AG09309 (cell line): ENCODE results near the gene RING1.

Experiments used
- DNase-seq: peaks from one replicate; pipeline ENCODE4 v3.0.0-alpha.2; 2010; ENCODE audit warnings: low read depth
- H3K4me3 ChIP-seq: 2 replicates; pipeline ENCODE4 v1.5.1; 2011; ENCODE audit warnings: mild to moderate bottlenecking, low read depth, low read length, moderate library complexity; ENCODE audit not compliant: control insufficient read depth
- CTCF ChIP-seq: IDR thresholded peaks from 2 replicates; pipeline ENCODE4 v1.5.1; 2011; ENCODE audit warnings: mild to moderate bottlenecking, low read depth, low read length, inconsistent platforms; ENCODE audit not compliant: insufficient read depth, control insufficient read depth; ENCODE audit errors: missing control alignments

RING1 gene

GRCh38 chr6:33193619-33194018 is 14.7 kb upstream of the RING1 start:
- DNase-seq = no peak
- no peak for TF ChIP-seq CTCF
- H3K4me3 ChIP-seq = no peak overlapping the region

- H3K4me3 ChIP-seq = no peak overlapping the region
- no peak for DNase-seq
- no peak for TF ChIP-seq CTCF
These were observed 13.8 kb upstream of the RING1 start for GRCh38 chr6:33194431-33194979.

- TF ChIP-seq CTCF = no peak
- no peak overlapping the region for H3K4me3 ChIP-seq
- no peak for DNase-seq
These were observed 12.8 kb upstream of the RING1 start for GRCh38 chr6:33195304-33196165.

- peak; percentile 33 for DNase-seq
These were observed 10.8 kb upstream of the RING1 start for GRCh38 chr6:33197431-33198048.

GRCh38 chr6:33198159-33198852 is 10.0 kb upstream of the RING1 start:
- no peak overlapping the region for H3K4me3 ChIP-seq
- no peak for TF ChIP-seq CTCF
- no peak for DNase-seq

More at GRCh38 chr6:33197431-33198048, 10.8 kb upstream of the RING1 start:
- peak; percentile 81 for TF ChIP-seq CTCF
- H3K4me3 ChIP-seq = no peak overlapping the region

- TF ChIP-seq CTCF = no peak
- DNase-seq = no peak
- peak overlapping the region; percentile 90 for H3K4me3 ChIP-seq
These were observed 9.4 kb upstream of the RING1 start for GRCh38 chr6:33198853-33199436.
